Esophagus squamous epithelium (tissue), 5 donors: ENCODE results near the gene WDR18. TPM values are rescaled to one million over a fixed set of nuclear protein-coding genes. Genes with fewer than 3 reads are reported as not detected.
A peak's percentile ranks its signal among the peaks of the same experiment; 100 is the strongest.

ENCODE experiments used
- DNase-seq: peaks from one replicate; lab custom pipeline; 2025; lab: John Stamatoyannopoulos, UW
- H3K27ac ChIP-seq, 4 donors: fragments of 200-600 bp; sonication (generic); one replicate each; pipeline ENCODE4 v1.5.1; 2016 to 2019; ENCODE audit warnings: mild to moderate bottlenecking in 1 of 4
- H3K27me3 ChIP-seq, 4 donors: fragments of 200-600 bp; sonication (generic); 1 replicate in 3 of 4; 2 replicates in 1 of 4; pipeline versions ENCODE4 v1.5.1 to v1.6.0; 2017 to 2021; ENCODE audit warnings: antibody characterized with exemption in 1 of 4
- H3K36me3 ChIP-seq, 3 donors: fragments of 200-600 bp; sonication (generic); one replicate each; pipeline ENCODE4 v1.5.1; 2016 to 2019
- H3K4me1 ChIP-seq, 3 donors: fragments of 200-600 bp; sonication (generic); one replicate each; pipeline ENCODE4 v1.5.1; 2017 to 2019
- H3K4me3 ChIP-seq, 4 donors: fragments of 200-600 bp; sonication (generic); 1 replicate in 3 of 4; 2 replicates in 1 of 4; pipeline ENCODE4 v1.5.1; 2016 to 2019; ENCODE audit warnings: mild to moderate bottlenecking in 2 of 4, moderate library complexity in 1 of 4
- H3K9me3 ChIP-seq, 3 donors: fragments of 200-600 bp; sonication (generic); one replicate each; pipeline ENCODE4 v1.5.1; 2016 to 2019
- CTCF ChIP-seq, 6 experiments: fragments of 450-650 bp in 4 of 6; fragments of 200-600 bp in 2 of 6; sonication (generic) in 2 of 6; IDR thresholded peaks; one replicate each; pipeline ENCODE4 v1.5.1; 2016 to 2019; ENCODE audit warnings: antibody characterized with exemption in 6 of 6, mild to moderate bottlenecking in 4 of 6, moderate library complexity in 4 of 6
- POLR2A ChIP-seq, 4 donors: fragments of 450-650 bp; IDR thresholded peaks; one replicate each; pipeline ENCODE4 v1.6.1; 2017; ENCODE audit warnings: antibody characterized with exemption in 4 of 4, mild to moderate bottlenecking in 4 of 4, moderate library complexity in 3 of 4
- WGBS, 2 donors: methylation state at CpG; one replicate each; pipeline ENCODE4 v1.1.5; 2018; 5-methylcytosine and 5-hydroxymethylcytosine counted together
- intact Hi-C: fragments of 100-400 bp; cut with DNase I; formaldehyde crosslinking; loops from one replicate; pipeline ENCODE4 v1.15.0; 2022
- total RNA-seq, 4 donors: library from RNA; depleted of rRNA; stranded (reverse); fragments of >200 nt; gene quantifications; one replicate each; pipeline ENCODE4 v1.1.0, GENCODE V29; 2016
- donor health status: DM: yes; HTN: yes; CAD: no.

WDR18 gene
- total RNA-seq, 4 donors from 2014 or later: 28.2 to 70.1 (median 53.0) TPM

GRCh38 chr19:945401-946252, 38.5 kb upstream of the WDR18 start:
- Histone ChIP-seq H3K36me3 (peaks cover 0 to 19% (median 0%) of the 10 kb centered on the region in 3 donors), H3K4me1 (peaks cover 6 to 35% (median 11%) of the 10 kb centered on the region in 3 donors), H3K27ac (no peak overlapping the region), H3K9me3 (no peaks in the 10 kb centered on the region), H3K4me3 (no peak overlapping the region), H3K27me3 (no peaks in the 10 kb centered on the region)
- DNase-seq: no peak
- intact Hi-C loops: no loop called here
- WGBS, 2 donors: 87 to 91% methylated on average over 18 to 22 of the region's 37 CpGs
- TF ChIP-seq POLR2A (IDR thresholded peaks at IDR 0.05) (no peak), CTCF (IDR thresholded peaks at IDR 0.05) (no peak)

GRCh38 chr19:947090-947706, 36.9 kb upstream of the WDR18 start:
- H3K27ac ChIP-seq: peak overlapping the region in 2 of 4 donors; percentile 6 to 73
- no peaks in the 10 kb centered on the region for H3K27me3 ChIP-seq
- H3K9me3 ChIP-seq: no peaks in the 10 kb centered on the region
- H3K36me3 ChIP-seq: peaks cover 0 to 19% (median 0%) of the 10 kb centered on the region in 3 donors
- WGBS, 2 donors: 59 to 88% methylated on average over 17 to 21 of the region's 30 CpGs
- no peak for TF ChIP-seq POLR2A (IDR thresholded peaks at IDR 0.05)
- no peak for TF ChIP-seq CTCF (IDR thresholded peaks at IDR 0.05)
- no peak for DNase-seq
- H3K4me1 ChIP-seq: peaks cover 0 to 19% (median 0%) of the 10 kb centered on the region in 3 donors
- intact Hi-C loops: no loop called here
- H3K4me3 ChIP-seq: no peak overlapping the region

- Histone ChIP-seq H3K27ac (peak overlapping the region in 2 of 4 donors; percentile 6 to 73), H3K36me3 (peaks cover 0 to 12% (median 0%) of the 10 kb centered on the region in 3 donors), H3K4me1 (peaks cover 4 to 20% (median 5%) of the 10 kb centered on the region in 3 donors), H3K4me3 (no peak overlapping the region), H3K27me3 (no peaks in the 10 kb centered on the region), H3K9me3 (no peaks in the 10 kb centered on the region)
- intact Hi-C loops: no loop called here
- WGBS, 2 donors: 78 to 83% methylated on average over 10 to 25 of the region's 47 CpGs
- DNase-seq: peak; percentile 54
- no peak for TF ChIP-seq POLR2A (IDR thresholded peaks at IDR 0.05)
- TF ChIP-seq CTCF (IDR thresholded peaks at IDR 0.05): no peak
Measured at GRCh38 chr19:947707-948539, 36.2 kb upstream of the WDR18 start.

GRCh38 chr19:948842-949496, 35.2 kb upstream of the WDR18 start:
- TF ChIP-seq CTCF (IDR thresholded peaks at IDR 0.05): no peak
- TF ChIP-seq POLR2A (IDR thresholded peaks at IDR 0.05): no peak
- H3K27me3 ChIP-seq: no peaks in the 10 kb centered on the region
- no peak overlapping the region for H3K4me3 ChIP-seq
- no peak overlapping the region for H3K27ac ChIP-seq
- H3K4me1 ChIP-seq: peaks cover 10 to 28% (median 11%) of the 10 kb centered on the region in 3 donors
- H3K9me3 ChIP-seq: no peaks in the 10 kb centered on the region
- H3K36me3 ChIP-seq: peaks cover 0 to 4% (median 0%) of the 10 kb centered on the region in 3 donors
- intact Hi-C loops: no loop called here
- 84 to 91% methylated on average over 6 to 8 of the region's 25 CpGs for WGBS, 2 donors
- no peak for DNase-seq
